Ascending aorta (tissue), 2 donors: Measurements from ENCODE around the gene ATP10A. TPM values are rescaled to one million over a fixed set of nuclear protein-coding genes. Genes with fewer than 3 reads are reported as not detected.
A peak's percentile ranks its signal among the peaks of the same experiment; 100 is the strongest.

Experiments
- DNase-seq, 2 donors: peaks; one replicate each; pipeline ENCODE4 v3.0.0-alpha.2; 2019; ENCODE audit warnings: low spot score in 2 of 2
- H3K27ac ChIP-seq, 2 donors: fragments of 200-600 bp; sonication (generic); one replicate each; pipeline ENCODE4 v1.5.1; 2016 to 2017; ENCODE audit warnings: mild to moderate bottlenecking in 1 of 2
- H3K27me3 ChIP-seq: fragments of 200-600 bp; sonication (generic); one replicate; pipeline ENCODE4 v1.5.1; 2017
- H3K36me3 ChIP-seq, 2 donors: fragments of 200-600 bp; sonication (generic); one replicate each; pipeline ENCODE4 v1.5.1; 2016
- H3K4me1 ChIP-seq, 2 donors: fragments of 200-600 bp; sonication (generic); one replicate each; pipeline ENCODE4 v1.5.1; 2016 to 2017; ENCODE audit warnings: mild to moderate bottlenecking in 1 of 2
- H3K4me3 ChIP-seq, 2 donors: fragments of 200-600 bp; sonication (generic); one replicate each; pipeline ENCODE4 v1.5.1; 2016 to 2017; ENCODE audit warnings: mild to moderate bottlenecking in 1 of 2
- H3K9me3 ChIP-seq, 2 donors: fragments of 200-600 bp; sonication (generic); one replicate each; pipeline ENCODE4 v1.5.1; 2016
- intact Hi-C: fragments of 100-400 bp; cut with DNase I; formaldehyde crosslinking; loops from one replicate; pipeline ENCODE4 v1.15.1; 2023
- total RNA-seq: library from RNA; depleted of rRNA; stranded (reverse); fragments of >200 nt; gene quantifications from one replicate; pipeline ENCODE4 v1.1.0, GENCODE V29; 2016
- TF ChIP-seq, protein P1 (sequence below), 3 experiments: fragments of 200-600 bp in 2 of 3; fragments of 450-650 bp in 1 of 3; sonication (generic) in 2 of 3; IDR thresholded peaks; one replicate each; pipeline ENCODE4 v1.5.1; 2016 to 2019; ENCODE audit warnings: antibody characterized with exemption in 3 of 3, mild to moderate bottlenecking in 1 of 3, moderate library complexity in 1 of 3

The ATP10A gene
- total RNA-seq, 1 donor from 2014 or later = 26.7 TPM

DNA sequence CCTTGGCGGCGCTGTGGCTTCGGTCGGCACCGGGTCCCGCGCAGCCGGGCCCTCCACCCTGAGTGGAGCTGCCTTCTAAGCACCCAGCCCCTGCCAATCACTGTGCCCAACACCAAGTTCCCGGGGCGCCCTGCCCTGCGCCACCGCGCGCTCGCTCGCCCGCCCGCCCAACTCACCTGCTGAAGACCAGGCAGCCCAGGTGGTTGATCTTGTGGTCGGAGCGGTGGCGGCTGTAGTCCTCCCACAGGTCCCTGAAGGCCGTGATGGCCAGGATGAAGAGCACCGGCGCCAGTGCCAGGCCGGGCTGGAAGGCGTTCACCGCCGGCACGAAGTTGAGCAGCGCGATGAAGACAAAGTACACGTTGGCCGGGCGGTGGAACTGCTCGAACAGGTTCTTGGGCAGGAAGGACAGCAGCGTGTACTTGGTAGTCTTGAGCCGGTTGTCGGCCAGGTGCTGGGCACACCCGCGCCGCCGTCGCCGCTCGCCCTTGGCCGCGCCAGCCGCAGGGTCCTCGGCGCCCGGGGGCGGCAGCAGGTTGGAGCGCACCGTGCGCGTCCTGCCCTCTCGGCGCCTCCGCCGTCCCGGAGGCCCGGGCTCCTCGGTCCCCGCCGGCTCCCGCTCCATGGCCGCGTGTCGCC is 536 bp downstream of the ATP10A start:
- Histone ChIP-seq H3K27ac (peak overlapping the region; percentile 94 to 95), H3K4me1 (peaks cover 9 to 25% of the 10 kb centered on the region in 2 donors)
- intact Hi-C loops = loop anchor here (1.0 to 10.0 kb wide), 8 partner anchors 71 to 1088 kb away; partner anchors contain the start of gene UBE3A

DNA sequence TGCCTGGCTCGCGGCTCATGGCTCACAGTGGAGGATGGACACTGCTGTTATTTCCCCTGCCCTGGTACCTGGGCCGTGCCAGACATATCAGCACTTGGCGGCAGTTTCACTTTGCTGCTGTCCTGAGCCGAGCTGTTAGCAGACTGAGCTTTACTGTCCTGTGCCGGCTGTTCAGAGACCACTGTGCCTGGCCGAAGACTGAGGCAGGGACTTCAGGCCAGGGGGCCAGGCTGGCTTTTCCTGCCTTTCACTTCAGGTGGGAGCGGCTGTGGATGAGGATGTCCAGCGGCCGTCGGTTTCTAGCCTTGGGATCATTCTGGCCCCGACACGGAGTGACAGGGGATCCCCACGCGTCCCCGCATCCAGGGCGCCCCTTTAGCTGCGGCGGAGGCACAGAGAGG is 1.1 kb downstream of the ATP10A start:
- intact Hi-C loops = loop anchor here (5.0 to 10.0 kb wide), 7 partner anchors 170 to 1087 kb away; partner anchors contain the start of gene UBE3A
- no peaks in the 10 kb centered on the region for H3K9me3 ChIP-seq
- peak overlapping the region; percentile 80 to 96 for H3K4me3 ChIP-seq
- peak overlapping the region; percentile 94 to 95 for H3K27ac ChIP-seq
- no peaks in the 10 kb centered on the region for H3K27me3 ChIP-seq
- no peak for DNase-seq
- H3K4me1 ChIP-seq = peaks cover 9 to 27% of the 10 kb centered on the region in 2 donors
- TF ChIP-seq, protein P1, sequence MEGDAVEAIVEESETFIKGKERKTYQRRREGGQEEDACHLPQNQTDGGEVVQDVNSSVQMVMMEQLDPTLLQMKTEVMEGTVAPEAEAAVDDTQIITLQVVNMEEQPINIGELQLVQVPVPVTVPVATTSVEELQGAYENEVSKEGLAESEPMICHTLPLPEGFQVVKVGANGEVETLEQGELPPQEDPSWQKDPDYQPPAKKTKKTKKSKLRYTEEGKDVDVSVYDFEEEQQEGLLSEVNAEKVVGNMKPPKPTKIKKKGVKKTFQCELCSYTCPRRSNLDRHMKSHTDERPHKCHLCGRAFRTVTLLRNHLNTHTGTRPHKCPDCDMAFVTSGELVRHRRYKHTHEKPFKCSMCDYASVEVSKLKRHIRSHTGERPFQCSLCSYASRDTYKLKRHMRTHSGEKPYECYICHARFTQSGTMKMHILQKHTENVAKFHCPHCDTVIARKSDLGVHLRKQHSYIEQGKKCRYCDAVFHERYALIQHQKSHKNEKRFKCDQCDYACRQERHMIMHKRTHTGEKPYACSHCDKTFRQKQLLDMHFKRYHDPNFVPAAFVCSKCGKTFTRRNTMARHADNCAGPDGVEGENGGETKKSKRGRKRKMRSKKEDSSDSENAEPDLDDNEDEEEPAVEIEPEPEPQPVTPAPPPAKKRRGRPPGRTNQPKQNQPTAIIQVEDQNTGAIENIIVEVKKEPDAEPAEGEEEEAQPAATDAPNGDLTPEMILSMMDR (IDR thresholded peaks at IDR 0.05) = no peak
- H3K36me3 ChIP-seq = peaks cover 0 to under 1% of the 10 kb centered on the region in 2 donors

More for the DNA sequence above, 536 bp downstream of the ATP10A start:
- Histone ChIP-seq H3K27me3 (no peaks in the 10 kb centered on the region), H3K36me3 (no peaks in the 10 kb centered on the region), H3K9me3 (no peaks in the 10 kb centered on the region), H3K4me3 (peak overlapping the region; percentile 80 to 96)
- TF ChIP-seq, protein P1 (IDR thresholded peaks at IDR 0.05) = no peak
- peak in 1 of 2 donors; percentile 78 for DNase-seq

DNA sequence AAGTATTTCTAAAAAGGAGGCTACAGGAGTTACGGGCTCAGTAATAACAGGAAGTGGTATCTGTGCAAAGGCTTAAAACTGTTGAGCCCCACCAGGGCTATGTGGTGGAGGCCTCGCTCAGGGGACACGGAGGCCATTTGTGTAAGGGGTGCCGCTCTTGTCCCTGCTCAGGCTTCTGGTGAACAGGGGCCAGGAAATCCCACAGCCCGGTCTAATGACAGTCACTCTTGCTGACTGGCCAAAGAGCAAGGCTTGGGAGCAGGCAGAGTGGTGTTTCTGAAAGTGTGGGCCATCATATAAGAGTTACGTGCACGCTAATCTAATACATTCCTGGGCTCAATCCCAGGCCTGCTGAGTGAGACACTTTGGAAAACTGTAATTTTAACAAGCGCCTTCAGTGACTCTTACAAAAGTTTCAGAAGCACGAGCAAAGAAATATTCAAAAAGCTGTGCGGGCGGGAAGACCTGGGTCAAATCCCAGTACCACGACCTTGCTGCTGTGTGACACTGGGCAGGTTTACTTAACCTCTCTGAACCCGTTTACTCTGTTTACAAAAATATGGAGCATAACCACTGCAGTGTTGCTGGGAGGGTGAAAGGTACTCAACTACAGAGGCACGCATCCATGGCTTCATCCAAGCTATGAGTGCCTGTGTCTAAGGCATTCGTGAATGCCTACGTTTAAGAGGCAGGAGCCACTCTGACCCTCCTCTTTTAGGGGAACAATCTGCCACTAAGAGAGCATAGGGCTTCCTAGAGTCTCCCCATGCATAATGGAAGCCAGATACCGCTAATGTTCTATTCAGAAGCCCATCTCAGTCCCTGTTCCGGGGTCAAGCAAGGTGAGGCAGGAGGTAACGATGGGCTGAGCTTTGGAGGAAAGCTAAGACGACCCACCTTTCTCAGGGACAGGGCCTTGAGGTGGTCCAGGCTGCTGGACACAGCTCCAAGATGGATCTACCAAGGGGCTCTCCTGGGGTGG is 2.0 kb downstream of the ATP10A start:
- TF ChIP-seq, protein P1 (IDR thresholded peaks at IDR 0.05) = no peak
- peak overlapping the region; percentile 94 to 95 for H3K27ac ChIP-seq
- H3K4me3 ChIP-seq = peak overlapping the region; percentile 80 to 96
- peaks cover 9 to 29% of the 10 kb centered on the region in 2 donors for H3K4me1 ChIP-seq
- no peaks in the 10 kb centered on the region for H3K9me3 ChIP-seq
- intact Hi-C loops = loop anchor here (1.0 to 10.0 kb wide), 13 partner anchors 11 to 1086 kb away; partner anchors contain the start of gene UBE3A
- H3K27me3 ChIP-seq = no peaks in the 10 kb centered on the region
- peaks cover 0 to 4% of the 10 kb centered on the region in 2 donors for H3K36me3 ChIP-seq
- no peak for DNase-seq

DNA sequence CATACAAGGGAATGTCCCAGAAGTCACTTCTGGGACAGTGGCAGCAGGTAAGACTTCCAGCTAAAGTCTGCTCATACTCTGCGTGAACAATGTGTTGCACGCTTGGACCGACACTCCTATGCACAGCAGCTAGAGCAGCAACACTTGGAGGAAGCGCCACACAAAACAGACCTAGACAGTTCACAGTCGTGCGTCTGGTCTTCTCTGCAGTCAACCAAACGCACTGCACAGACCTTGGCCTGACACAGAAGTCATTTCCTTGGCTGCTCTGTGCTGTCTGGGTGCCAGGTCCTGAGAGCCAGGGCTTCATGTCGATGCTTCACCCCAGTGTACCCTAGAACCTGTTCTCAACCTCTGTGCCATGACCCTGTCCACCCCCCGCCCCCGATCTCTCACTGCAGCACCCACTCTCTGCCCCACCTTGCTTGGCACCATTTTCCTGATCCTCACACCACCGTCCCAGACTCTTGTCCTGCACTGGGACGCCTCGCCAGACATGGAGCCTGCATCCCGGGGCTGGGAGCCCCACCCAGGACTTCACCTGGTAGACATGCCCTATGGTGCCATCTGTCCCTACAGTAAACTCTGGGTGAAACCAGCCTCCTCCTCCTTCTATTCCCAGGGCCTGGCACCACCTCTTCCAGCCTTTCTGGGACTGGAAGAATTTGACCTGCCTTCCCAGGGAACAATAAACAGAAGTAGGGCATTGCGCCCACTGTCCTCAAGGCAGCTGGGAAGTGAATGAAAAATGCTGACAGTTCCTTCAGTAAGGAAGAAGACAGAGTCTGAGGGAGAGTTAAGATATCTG is 3.1 kb downstream of the ATP10A start:
- H3K4me3 ChIP-seq = peak overlapping the region; percentile 80 to 96

More for the DNA sequence above, 3.1 kb downstream of the ATP10A start:
- Histone ChIP-seq H3K4me1 (peaks cover 9 to 39% of the 10 kb centered on the region in 2 donors), H3K36me3 (peaks cover 0 to 4% of the 10 kb centered on the region in 2 donors), H3K27me3 (no peaks in the 10 kb centered on the region), H3K9me3 (no peaks in the 10 kb centered on the region), H3K27ac (peak overlapping the region; percentile 94 to 95)
- DNase-seq = peak in 1 of 2 donors; percentile 87
- TF ChIP-seq, protein P1 (IDR thresholded peaks at IDR 0.05) = no peak
- intact Hi-C loops = loop anchor here (1.0 to 10.0 kb wide), 13 partner anchors 10 to 1085 kb away; partner anchors contain the start of gene UBE3A
